ENCODE results near the gene ARHGAP25. TPM values are rescaled to one million over a fixed set of nuclear protein-coding genes. Genes with fewer than 3 reads are reported as not detected.

The ARHGAP25 gene
- total and polyA plus RNA-seq, 4 donors, result 3.5 to 7.0 (median 5.3) TPM

- WGBS, result 7% methylated on average over 10 of the region's 10 CpGs
- H3K4me3 ChIP-seq (ENCODE audit: low read depth in 1 of 3, low read length in 3 of 3), result no peak overlapping the region
These were observed 94.5 kb downstream of the ARHGAP25 start for GRCh38 chr2:68828887-68829708.

GRCh38 chr2:68829749-68830148 is 95.1 kb downstream of the ARHGAP25 start:
- no peaks in the 10 kb centered on the region for H3K9me3 ChIP-seq (ENCODE audit: control insufficient read depth in 4 of 4, low read length in 3 of 4)
- H3K9ac ChIP-seq (ENCODE audit: low read depth in 1 of 2, low read length in 2 of 2), result no peak overlapping the region
- peak overlapping the region; percentile 66 to 84 for H3K27ac ChIP-seq (ENCODE audit: low read depth in 1 of 2, low read length in 2 of 2)
- no peak for DNase-seq (ENCODE audit: low spot score)
- H3K36me3 ChIP-seq (ENCODE audit: control insufficient read depth in 4 of 4, insufficient read depth in 3 of 4, low read depth in 1 of 4, low read length in 3 of 4), result peaks cover 0 to 4% (median under 1%) of the 10 kb centered on the region in 4 donors
- H3K4me3 ChIP-seq (ENCODE audit: low read depth in 1 of 3, low read length in 3 of 3), result no peak overlapping the region
- 61% methylated on average over 2 of the region's 2 CpGs for WGBS
- no peaks in the 10 kb centered on the region for H3K27me3 ChIP-seq (ENCODE audit: control insufficient read depth in 4 of 4, insufficient read depth in 4 of 4, low read length in 3 of 4)
- peaks cover 0 to 6% (median 2%) of the 10 kb centered on the region in 4 donors for H3K4me1 ChIP-seq (ENCODE audit: control insufficient read depth in 4 of 4, insufficient read depth in 4 of 4, low read length in 3 of 4)
- TF ChIP-seq TAF1 (conservative IDR thresholded peaks at IDR 0.05) (no peak), NR2F2 (IDR thresholded peaks at IDR 0.05) (no peak), HNF4G (IDR thresholded peaks at IDR 0.05) (no peak), RXRA (IDR thresholded peaks at IDR 0.05) (no peak), EGR1 (IDR thresholded peaks at IDR 0.05; ENCODE audit: low read depth in 2 of 2) (no peak), RAD21 (IDR thresholded peaks at IDR 0.05) (no peak)
- TF ChIP-seq, protein P1, sequence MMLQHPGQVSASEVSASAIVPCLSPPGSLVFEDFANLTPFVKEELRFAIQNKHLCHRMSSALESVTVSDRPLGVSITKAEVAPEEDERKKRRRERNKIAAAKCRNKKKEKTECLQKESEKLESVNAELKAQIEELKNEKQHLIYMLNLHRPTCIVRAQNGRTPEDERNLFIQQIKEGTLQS (IDR thresholded peaks at IDR 0.05), result no peak
- TF ChIP-seq, protein P2, sequence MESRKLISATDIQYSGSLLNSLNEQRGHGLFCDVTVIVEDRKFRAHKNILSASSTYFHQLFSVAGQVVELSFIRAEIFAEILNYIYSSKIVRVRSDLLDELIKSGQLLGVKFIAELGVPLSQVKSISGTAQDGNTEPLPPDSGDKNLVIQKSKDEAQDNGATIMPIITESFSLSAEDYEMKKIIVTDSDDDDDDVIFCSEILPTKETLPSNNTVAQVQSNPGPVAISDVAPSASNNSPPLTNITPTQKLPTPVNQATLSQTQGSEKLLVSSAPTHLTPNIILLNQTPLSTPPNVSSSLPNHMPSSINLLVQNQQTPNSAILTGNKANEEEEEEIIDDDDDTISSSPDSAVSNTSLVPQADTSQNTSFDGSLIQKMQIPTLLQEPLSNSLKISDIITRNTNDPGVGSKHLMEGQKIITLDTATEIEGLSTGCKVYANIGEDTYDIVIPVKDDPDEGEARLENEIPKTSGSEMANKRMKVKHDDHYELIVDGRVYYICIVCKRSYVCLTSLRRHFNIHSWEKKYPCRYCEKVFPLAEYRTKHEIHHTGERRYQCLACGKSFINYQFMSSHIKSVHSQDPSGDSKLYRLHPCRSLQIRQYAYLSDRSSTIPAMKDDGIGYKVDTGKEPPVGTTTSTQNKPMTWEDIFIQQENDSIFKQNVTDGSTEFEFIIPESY (IDR thresholded peaks at IDR 0.05), result no peak
- TF ChIP-seq, protein P3, sequence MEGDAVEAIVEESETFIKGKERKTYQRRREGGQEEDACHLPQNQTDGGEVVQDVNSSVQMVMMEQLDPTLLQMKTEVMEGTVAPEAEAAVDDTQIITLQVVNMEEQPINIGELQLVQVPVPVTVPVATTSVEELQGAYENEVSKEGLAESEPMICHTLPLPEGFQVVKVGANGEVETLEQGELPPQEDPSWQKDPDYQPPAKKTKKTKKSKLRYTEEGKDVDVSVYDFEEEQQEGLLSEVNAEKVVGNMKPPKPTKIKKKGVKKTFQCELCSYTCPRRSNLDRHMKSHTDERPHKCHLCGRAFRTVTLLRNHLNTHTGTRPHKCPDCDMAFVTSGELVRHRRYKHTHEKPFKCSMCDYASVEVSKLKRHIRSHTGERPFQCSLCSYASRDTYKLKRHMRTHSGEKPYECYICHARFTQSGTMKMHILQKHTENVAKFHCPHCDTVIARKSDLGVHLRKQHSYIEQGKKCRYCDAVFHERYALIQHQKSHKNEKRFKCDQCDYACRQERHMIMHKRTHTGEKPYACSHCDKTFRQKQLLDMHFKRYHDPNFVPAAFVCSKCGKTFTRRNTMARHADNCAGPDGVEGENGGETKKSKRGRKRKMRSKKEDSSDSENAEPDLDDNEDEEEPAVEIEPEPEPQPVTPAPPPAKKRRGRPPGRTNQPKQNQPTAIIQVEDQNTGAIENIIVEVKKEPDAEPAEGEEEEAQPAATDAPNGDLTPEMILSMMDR (IDR thresholded peaks at IDR 0.05; ENCODE audit: low read depth, low read length, missing input control), result no peak

More at GRCh38 chr2:68828887-68829708, 94.5 kb downstream of the ARHGAP25 start:
- no peaks in the 10 kb centered on the region for H3K9me3 ChIP-seq (ENCODE audit: control insufficient read depth in 4 of 4, low read length in 3 of 4)
- peaks cover 0 to 4% (median under 1%) of the 10 kb centered on the region in 4 donors for H3K36me3 ChIP-seq (ENCODE audit: control insufficient read depth in 4 of 4, insufficient read depth in 3 of 4, low read depth in 1 of 4, low read length in 3 of 4)
- H3K9ac ChIP-seq (ENCODE audit: low read depth in 1 of 2, low read length in 2 of 2), result no peak overlapping the region
- no peaks in the 10 kb centered on the region for H3K27me3 ChIP-seq (ENCODE audit: control insufficient read depth in 4 of 4, insufficient read depth in 4 of 4, low read length in 3 of 4)
- DNase-seq (ENCODE audit: low spot score), result peak; percentile 79
- H3K27ac ChIP-seq (ENCODE audit: low read depth in 1 of 2, low read length in 2 of 2), result peak overlapping the region; percentile 66 to 84
- TF ChIP-seq EGR1 (IDR thresholded peaks at IDR 0.05; ENCODE audit: low read depth in 2 of 2) (no peak), RXRA (IDR thresholded peaks at IDR 0.05) (peak; percentile 37 to 56), FOXA1 (IDR thresholded peaks at IDR 0.05) (no peak), RAD21 (IDR thresholded peaks at IDR 0.05) (peak in 1 of 2 donors; percentile 40), NR2F2 (IDR thresholded peaks at IDR 0.05) (peak; percentile 84), SP1 (IDR thresholded peaks at IDR 0.05) (peak; percentile 74), HNF4A (conservative IDR thresholded peaks at IDR 0.05) (no peak), YY1 (IDR thresholded peaks at IDR 0.05) (peak; percentile 54), REST (IDR thresholded peaks at IDR 0.05) (no peak), GABPA (IDR thresholded peaks at IDR 0.05 in 1 of 2, conservative IDR thresholded peaks at IDR 0.05 in 1 of 2) (peak in 1 of 2 donors; percentile 27), TAF1 (conservative IDR thresholded peaks at IDR 0.05) (no peak), FOXA2 (IDR thresholded peaks at IDR 0.05) (no peak), JUND (IDR thresholded peaks at IDR 0.05) (peak; percentile 29 to 47)
- TF ChIP-seq, protein P3 (IDR thresholded peaks at IDR 0.05; ENCODE audit: low read depth, low read length, missing input control), result peak; percentile 8
- TF ChIP-seq, protein P4, sequence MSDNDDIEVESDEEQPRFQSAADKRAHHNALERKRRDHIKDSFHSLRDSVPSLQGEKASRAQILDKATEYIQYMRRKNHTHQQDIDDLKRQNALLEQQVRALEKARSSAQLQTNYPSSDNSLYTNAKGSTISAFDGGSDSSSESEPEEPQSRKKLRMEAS (IDR thresholded peaks at IDR 0.05), result peak; percentile 57
- peaks cover 0 to 6% (median 2%) of the 10 kb centered on the region in 4 donors for H3K4me1 ChIP-seq (ENCODE audit: control insufficient read depth in 4 of 4, insufficient read depth in 4 of 4, low read length in 3 of 4)
